ENCODE measurements around the gene SAPCD1.
"Not testable (repeated sequence)": the region's sequence is repeated elsewhere in the genome, so short reads cannot be mapped to it uniquely, and the experiment has no call there.

The SAPCD1 gene

GRCh38 chr6:31794866-31795615, 32.6 kb downstream of the SAPCD1 start:
- TF ChIP-seq CTCF (conservative IDR thresholded peaks at IDR 0.05; ENCODE audit: low read depth, low read length), result no peak
- peak; percentile 56 for DNase-seq (ENCODE audit: low read depth)
- H3K4me3 ChIP-seq (ENCODE audit: low read depth, low read length), result peak overlapping the region; percentile 72

DNA sequence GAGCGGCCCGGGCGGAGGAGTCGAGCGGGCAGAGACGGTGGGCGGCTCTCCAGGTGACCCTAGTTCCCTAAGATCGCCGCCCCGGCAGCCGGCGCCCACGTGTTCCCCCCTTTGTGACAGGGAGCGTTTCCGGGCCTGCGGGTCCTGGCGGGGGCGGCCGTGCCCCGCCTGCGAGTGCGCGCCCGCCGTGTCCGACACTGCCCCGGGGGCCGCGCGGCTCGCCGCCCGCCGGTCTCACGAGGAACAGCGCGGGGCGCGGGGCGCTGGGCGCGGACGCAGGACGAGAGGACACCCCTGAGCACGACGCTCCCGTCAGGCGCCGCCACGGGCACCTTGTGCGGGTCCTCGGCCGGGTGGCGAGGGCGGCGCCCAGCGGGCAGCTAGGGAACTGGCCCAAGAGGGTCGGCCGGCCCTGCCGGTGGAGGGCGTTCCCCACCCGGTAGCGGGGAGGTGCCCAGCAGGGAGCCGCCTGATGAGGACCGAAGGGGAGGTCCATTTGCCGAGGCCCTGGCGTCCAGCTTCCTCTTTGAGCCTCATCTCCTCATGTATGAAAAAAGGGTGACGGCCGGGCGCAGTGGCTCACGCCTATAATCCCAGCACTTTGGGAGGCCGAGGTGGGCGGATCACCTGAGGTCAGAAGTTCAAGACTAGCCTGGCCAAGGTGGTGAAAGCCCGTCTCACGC, 33.3 kb downstream of the SAPCD1 start, which contains the start of gene VARS1:
Gene VARS1 (minus strand): TSS at position 137 of the 683 bp plus-strand sequence. CDS start 535 bp downstream, outside the sequence.
- peak within 1 kb of the TSS; percentile 72 for H3K4me3 ChIP-seq (ENCODE audit: low read depth, low read length)
- TF ChIP-seq CTCF (conservative IDR thresholded peaks at IDR 0.05; ENCODE audit: low read depth, low read length), result peak; percentile 64
- DNase-seq (ENCODE audit: low read depth), result peak; percentile 91

- no peak for TF ChIP-seq CTCF (conservative IDR thresholded peaks at IDR 0.05; ENCODE audit: low read depth, low read length)
- no peak for DNase-seq (ENCODE audit: low read depth)
- H3K4me3 ChIP-seq (ENCODE audit: low read depth, low read length), result no peak overlapping the region
Measured at GRCh38 chr6:31796993-31797385, 34.5 kb downstream of the SAPCD1 start.

DNA sequence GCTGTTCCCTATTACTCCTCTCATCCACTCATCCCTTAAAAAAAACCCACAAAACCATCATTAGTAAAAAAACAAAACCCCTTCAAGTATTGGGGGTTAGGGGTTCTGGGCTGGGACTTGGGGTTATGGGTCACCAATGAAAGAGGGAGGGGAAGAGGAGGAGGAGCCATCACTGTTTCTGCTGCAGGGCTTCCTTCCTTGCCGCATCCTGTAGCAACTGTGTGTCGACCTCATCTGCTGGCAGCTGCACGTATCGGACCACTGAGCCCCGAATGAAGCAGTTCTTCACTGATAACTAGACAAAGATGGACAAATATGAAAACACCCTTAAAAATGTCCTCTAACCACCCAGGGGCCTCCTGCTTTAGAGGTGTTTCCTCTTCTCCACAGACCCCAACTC, 35.1 kb downstream of the SAPCD1 start:
- no peak for TF ChIP-seq CTCF (conservative IDR thresholded peaks at IDR 0.05; ENCODE audit: low read depth, low read length)
- H3K4me3 ChIP-seq (ENCODE audit: low read depth, low read length), result no peak overlapping the region
- no peak for DNase-seq (ENCODE audit: low read depth)

DNA sequence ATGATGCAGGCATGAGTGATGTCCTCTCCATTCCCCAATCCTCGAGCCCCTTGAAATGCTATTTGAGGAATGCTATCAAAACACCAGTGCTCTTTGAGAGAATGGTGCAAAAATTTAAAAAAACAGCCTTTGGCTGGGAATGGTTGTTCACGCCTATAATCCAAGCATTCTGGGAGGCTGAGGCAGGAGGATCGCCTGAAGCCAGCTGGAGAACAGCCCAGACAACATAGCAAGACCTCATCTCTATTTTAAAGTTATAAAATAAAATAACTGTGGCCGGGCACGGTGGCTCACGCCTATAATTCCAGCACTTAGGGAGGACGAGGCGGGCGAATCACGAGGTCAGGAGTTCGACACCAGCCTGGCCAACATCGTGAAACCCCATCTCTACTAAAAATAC, 37.3 kb downstream of the SAPCD1 start:
- no peak overlapping the region for H3K4me3 ChIP-seq (ENCODE audit: low read depth, low read length)
- no peak for TF ChIP-seq CTCF (conservative IDR thresholded peaks at IDR 0.05; ENCODE audit: low read depth, low read length)
- DNase-seq (ENCODE audit: low read depth), result no peak

- H3K4me3 ChIP-seq (ENCODE audit: low read depth, low read length); DNase-seq (ENCODE audit: low read depth): not testable (repeated sequence)
Measured at GRCh38 chr6:31801031-31801927, 38.8 kb downstream of the SAPCD1 start.

DNA sequence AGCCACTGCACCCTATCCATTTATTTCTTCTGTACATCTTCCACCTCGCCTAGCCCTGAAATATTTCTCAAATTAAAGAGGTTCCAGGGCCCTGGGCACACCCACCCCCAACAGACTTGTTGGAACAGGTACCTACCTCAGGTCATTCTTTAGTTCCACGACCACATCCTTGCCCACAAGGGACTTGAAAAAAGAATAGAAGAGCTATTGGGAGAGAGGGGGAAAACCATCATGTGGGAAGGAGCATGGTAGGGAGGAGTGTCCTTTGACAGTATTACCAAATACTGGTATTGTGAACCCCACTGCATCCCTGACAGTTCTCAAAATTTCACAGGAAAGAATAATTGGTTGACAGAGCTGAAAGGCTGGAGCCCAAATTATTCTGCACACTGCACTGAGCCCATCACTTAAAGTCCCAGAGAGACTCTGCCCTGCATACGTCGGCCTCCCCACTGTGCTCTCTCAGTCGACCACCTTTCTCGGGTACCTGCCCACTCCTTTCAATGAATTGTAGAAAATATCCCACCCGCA, 43.5 kb downstream of the SAPCD1 start:
- peak overlapping the region; percentile 85 for H3K4me3 ChIP-seq (ENCODE audit: low read depth, low read length)
- no peak for TF ChIP-seq CTCF (conservative IDR thresholded peaks at IDR 0.05; ENCODE audit: low read depth, low read length)
- no peak for DNase-seq (ENCODE audit: low read depth)
